NCI-H1092 treated with DMSO at 0.1 percent for 48 hours (cell line): ENCODE measurements around the gene MOB1B.
"Not testable (repeated sequence)": the region's sequence is repeated elsewhere in the genome, so short reads cannot be mapped to it uniquely, and the experiment has no call there.

ENCODE experiments used
- DNase-seq: peaks from one replicate; lab custom pipeline; 2025; lab: John Stamatoyannopoulos, UW

MOB1B gene

GRCh38 chr4:70901984-70902576 is at the start of gene MOB1B:
TSS of gene MOB1B (plus strand) at chr4:70902369. CDS start at chr4:70902537, 168 bp downstream.
- DNase-seq, result peak; percentile 84

- DNase-seq, result no peak
These were observed 46.7 kb upstream of the MOB1B start for GRCh38 chr4:70855464-70855863.

GRCh38 chr4:70858454-70858853 is 43.7 kb upstream of the MOB1B start:
- DNase-seq, result no peak

- DNase-seq, result no peak
These were observed 43.1 kb upstream of the MOB1B start for GRCh38 chr4:70859066-70859465.

- DNase-seq, result no peak
These were observed 38.9 kb upstream of the MOB1B start for GRCh38 chr4:70863099-70863790.

GRCh38 chr4:70868778-70869177 is 33.4 kb upstream of the MOB1B start:
- DNase-seq, result no peak

GRCh38 chr4:70873216-70873615 is 29.0 kb upstream of the MOB1B start:
- DNase-seq, result no peak

GRCh38 chr4:70874268-70875156 is 27.7 kb upstream of the MOB1B start:
- DNase-seq, result no peak

GRCh38 chr4:70877556-70877955 is 24.6 kb upstream of the MOB1B start:
- no peak for DNase-seq

GRCh38 chr4:70880739-70881138 is 21.4 kb upstream of the MOB1B start:
- DNase-seq, result no peak

GRCh38 chr4:70885174-70885573 is 17.0 kb upstream of the MOB1B start:
- no peak for DNase-seq

- DNase-seq, result no peak
These were observed 9.9 kb upstream of the MOB1B start for GRCh38 chr4:70892086-70892769.

GRCh38 chr4:70893790-70894189 is 8.4 kb upstream of the MOB1B start:
- no peak for DNase-seq

- DNase-seq, result no peak
These were observed 6.8 kb upstream of the MOB1B start for GRCh38 chr4:70895405-70895804.

- DNase-seq, result no peak
These were observed 6.2 kb upstream of the MOB1B start for GRCh38 chr4:70895811-70896491.

GRCh38 chr4:70898581-70898980 is 3.6 kb upstream of the MOB1B start:
- DNase-seq, result not testable (repeated sequence)

- peak; percentile 33 for DNase-seq
These were observed 574 bp upstream of the MOB1B start for GRCh38 chr4:70901607-70901983.

- peak; percentile 22 for DNase-seq
These were observed 565 bp downstream of the MOB1B start for GRCh38 chr4:70902577-70903290.

GRCh38 chr4:70903291-70903603 is 1.1 kb downstream of the MOB1B start:
- DNase-seq, result no peak

- DNase-seq, result no peak
These were observed 6.9 kb downstream of the MOB1B start for GRCh38 chr4:70908993-70909556.

GRCh38 chr4:70914000-70914399 is 11.8 kb downstream of the MOB1B start:
- DNase-seq, result no peak
